IPS-NIHi11 (cell line): ENCODE measurements around the gene ABHD6.
"Not testable (repeated sequence)": the region's sequence is repeated elsewhere in the genome, so short reads cannot be mapped to it uniquely, and the experiment has no call there.

Experiments
- DNase-seq: peaks from one replicate; pipeline ENCODE4 v3.0.0; 2012; ENCODE audit warnings: mixed read lengths, low spot score

ABHD6 gene

DNA sequence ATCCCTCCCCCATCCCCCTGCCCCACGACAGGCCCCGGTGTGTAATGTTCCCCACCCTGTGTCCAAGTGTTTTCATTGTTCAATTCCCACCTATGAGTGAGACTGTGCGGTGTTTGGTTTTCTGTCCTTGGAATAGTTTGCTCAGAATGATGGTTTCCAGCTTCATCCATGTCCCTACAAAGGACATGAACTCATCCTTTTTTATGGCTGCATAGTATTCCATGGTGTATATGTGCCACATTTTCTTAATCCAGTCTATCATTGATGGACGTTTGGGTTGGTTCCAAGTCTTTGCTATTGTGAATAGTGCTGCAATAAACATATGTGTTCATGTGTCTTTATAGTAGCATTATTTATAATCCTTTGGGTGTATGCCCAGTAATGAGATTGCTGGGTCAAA, 5.3 kb downstream of the ABHD6 start:
- DNase-seq, result not testable (repeated sequence)

DNA sequence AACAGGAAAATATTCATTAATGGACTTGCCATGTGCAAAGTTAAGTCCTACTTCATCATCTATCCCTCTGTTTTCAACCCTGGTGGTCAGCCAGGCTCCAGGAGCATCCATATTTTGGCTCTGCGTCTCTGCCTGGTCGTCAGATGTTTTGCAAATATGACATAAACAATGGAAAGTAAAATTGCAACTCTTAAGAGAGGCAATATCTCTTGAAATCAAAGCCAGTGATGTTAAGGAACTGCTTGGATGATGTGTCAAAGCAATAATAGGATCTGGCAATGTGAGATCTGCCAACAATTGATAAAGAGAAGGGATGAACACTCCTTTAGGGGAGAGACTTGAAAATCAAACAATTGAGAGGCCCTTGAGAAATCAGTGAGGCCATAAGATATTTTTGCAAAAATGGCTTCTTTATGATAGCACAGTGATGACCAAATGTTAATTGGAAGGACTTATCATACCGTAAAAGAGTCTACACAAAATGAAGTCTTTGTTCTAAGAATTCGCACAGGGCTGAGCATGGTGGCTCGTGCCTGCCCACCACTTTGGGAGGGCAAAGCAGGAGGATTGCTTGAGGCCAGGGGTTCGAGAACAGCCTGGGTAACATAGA, 6.5 kb downstream of the ABHD6 start:
- no peak for DNase-seq

DNA sequence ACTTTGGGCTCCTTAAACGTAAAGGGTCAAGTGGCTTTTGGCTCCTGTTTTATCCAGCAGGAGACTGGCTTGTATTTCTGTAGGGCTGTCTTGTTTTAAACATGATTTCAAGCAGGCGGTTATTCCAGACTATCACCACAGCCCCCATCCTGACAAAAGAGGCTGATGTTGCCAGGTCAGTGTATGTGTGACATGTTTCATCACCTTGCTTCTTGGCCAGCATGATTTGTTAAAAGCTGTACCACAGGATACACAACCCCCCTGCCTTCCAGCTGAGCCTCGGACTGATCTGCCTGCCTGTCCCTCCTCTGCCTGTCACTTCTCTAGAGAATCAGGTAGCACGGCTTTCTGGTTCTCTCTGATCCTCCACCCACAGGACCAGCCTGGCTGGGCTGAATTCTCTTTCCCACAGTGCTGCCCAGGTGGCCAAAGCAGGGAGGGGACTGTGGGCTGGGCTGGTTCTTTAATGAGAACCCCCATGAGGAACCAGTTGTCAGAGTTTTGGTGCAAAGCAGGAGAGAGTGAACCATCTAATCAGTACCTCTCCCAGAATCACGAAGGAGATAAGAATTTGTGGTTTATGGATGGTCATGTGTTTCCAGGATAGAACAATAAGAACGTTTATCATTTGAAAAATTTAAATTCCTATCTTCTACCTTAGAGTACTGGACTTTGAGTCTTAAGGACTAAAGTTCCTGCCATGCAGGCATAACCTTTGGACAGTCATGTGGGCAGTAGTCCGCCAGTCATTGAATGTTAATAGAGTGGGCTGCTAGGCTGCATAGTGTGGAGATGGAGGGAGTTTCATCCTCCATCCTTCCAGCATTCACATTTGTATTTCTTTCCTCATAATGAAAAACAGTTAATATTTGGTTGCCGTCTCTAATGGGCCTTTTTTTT, 8.8 kb downstream of the ABHD6 start:
- no peak for DNase-seq

DNA sequence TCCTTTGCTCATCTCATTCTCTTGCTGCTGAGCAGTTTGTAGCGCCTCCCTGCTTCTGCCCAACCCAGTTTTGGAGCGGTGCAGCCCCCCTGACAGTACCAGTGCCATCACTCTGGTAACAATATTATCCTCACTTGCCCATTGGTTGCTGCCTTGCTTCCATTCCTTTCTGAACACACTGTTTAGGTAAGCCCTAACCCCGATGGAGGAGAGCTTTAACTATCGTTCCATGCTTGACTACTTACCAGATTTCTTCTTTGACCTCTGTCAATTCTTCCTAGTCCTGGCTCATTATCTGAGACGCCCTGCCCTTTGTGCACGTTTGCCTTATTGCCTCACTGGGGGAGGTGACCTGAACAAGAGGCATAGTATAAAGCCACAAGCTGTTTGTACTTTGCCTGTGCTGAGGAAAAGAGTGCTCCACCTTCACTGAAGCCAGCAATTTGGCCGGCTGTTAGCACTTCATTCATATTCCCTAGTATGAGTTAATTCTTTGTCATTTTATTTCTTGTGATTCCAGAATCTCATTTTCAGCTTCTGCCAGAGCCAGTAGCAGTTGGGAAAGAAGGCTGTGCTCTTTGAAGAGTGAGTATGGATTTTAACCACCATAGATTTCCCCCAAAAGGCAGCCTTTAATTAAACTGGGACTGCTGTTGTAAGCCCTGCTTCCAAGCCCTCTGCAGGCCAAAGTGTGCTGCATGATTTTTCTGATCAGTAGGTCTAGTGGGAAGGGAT, 11.9 kb downstream of the ABHD6 start:
- no peak for DNase-seq

DNA sequence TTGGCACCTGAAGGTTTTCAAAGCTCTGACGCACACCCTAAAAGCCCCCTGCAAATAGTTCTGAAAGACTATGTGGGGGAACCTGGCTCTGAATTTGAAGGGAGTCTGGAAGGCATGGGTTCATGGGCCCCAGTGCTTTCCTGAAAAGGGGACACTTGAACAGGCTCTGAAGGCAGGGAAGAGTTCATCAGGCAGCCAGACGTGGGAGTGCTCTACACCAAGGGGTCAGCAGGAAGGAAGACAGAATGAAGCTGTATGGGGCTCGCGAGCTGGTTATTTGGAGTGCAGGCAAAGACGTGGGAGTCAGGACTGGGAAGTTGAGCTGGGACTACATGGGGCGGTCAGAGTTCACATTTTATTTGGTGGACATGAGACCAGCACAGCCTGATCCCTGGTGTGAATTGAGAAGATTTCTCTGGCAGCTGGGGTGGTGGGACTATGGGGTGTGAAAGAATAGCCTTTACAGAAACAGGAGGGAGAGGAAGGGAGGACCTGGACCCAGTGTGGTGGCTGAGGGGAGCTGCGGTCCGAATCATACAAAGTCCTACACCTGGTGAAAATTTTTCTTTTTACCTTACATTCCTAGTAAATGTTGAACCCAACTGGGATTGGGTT, 12.6 kb downstream of the ABHD6 start:
- no peak for DNase-seq

DNA sequence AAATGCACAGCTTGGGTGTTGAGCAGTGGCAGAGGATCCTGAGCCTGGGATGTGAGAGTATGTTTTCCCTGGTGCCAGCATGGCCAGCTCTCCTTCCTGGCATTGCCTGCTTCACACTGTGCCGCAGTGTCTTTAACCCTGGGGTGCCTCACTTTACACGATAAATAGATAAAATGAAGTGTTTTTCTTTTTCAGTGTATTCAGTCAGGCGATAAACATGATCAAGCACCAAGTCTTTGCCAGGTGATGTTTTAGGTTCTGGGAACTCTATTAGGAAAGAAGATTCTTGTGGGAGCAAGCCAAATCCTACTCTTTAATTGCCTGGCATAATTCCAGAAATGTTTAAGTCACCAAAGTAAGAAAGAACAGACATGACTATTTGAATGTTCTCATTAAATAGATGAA, 14.0 kb downstream of the ABHD6 start:
- DNase-seq, result no peak

DNA sequence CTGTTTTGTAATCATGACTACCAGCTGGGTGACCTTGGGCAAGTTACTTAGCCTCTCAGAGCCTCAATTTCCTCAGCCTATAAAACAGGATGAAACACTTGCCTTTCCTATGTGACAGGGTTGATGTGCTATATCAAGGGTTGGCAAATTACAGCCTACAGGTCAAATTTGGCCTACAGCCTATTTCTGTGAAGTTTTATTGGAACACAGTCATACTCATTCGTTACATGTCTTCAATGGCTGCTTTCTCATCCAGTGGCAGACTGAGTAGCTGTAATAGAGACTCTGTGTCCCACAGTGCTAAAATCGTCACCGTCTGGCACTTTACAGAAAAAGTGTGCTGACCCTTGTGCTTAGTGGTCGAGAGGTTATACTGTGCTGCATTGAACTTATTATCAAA, 16.6 kb downstream of the ABHD6 start:
- no peak for DNase-seq

DNA sequence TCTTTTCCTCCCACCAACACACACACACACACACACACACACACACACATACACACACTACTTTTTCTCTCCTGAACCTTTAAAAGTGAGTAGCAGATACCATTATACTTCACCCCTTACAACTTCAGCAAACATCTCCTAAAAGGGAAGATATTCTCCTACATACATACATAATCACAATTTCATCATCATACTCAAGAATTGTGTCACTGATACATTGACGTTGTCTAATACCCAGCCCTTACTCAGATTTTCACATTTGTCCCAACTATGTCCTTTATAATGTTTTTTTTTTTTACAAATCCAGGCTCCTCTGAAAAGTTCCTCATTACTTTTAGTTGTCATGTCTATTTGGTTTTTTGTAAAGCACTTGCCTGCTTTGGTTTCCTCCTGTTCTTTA, 18.5 kb downstream of the ABHD6 start:
- no peak for DNase-seq

DNA sequence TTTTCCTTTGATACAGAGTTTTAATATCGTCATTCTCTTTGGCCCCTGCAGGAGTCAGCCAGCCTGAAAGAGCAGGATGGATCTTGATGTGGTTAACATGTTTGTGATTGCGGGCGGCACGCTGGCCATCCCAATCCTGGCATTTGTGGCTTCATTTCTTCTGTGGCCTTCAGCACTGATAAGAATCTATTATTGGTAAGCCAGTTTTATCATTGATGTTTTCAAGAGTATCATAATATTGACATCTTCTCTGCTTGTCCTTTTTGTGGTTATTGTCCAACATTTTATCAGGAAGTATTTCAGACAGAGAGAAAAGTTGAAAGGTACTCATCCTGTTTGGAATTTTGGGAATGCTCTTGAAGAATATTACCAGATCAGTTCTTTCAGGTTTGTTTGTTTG, 18.9 kb downstream of the ABHD6 start:
- no peak for DNase-seq

DNA sequence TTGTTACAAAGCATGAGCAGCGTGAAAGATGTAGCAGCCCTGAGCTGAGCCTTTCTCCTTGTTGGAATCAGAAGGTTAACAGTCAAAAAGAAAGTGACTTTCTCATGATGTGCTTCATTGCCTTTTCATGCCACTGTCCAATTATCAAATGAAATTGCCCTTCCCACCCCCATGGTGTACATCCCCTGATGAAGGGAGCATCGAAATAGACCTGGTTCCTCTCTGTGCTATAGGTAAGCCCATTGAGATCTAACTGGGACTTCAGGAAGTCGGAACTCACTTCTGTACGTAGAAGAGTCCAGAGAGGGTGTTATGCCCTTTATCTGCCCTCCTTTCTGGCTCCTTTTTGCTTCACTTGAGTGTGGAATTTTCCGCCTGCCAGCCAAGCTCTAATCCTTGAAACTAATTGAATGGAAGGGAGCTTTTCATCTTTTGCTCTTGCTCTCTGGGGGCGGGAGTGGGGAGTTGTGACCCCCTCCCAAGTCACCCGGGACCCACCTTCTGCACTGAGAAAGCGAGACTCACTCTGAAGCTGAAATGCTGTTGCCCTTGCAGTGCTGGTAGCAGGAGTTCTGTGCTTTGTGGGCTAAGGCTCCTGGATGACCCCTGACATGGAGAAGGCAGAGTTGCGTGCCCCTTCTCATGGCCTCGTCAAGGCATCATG, 20.9 kb downstream of the ABHD6 start:
- no peak for DNase-seq

DNA sequence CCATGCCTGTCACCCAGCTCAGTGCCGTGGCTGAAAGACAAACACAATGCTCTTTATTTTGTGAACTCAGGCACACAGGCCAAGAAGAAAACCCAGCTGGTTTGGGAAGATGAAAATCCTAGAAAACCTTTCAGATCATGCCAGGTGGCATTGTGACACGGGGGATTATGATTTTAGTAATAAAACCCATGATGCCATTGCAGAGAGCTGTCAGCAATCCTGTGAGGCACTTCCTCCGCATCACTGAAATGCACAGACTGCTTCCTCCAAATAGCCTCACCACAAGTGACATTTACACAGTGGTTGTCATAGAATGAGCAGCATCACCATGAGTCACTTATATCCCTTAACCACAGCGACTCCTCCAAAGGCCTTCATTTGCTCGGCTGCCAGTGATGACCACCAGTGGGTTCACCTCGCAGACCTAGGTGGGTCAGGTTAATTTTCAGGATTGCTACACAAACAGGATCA, 22.7 kb downstream of the ABHD6 start:
- DNase-seq, result no peak

DNA sequence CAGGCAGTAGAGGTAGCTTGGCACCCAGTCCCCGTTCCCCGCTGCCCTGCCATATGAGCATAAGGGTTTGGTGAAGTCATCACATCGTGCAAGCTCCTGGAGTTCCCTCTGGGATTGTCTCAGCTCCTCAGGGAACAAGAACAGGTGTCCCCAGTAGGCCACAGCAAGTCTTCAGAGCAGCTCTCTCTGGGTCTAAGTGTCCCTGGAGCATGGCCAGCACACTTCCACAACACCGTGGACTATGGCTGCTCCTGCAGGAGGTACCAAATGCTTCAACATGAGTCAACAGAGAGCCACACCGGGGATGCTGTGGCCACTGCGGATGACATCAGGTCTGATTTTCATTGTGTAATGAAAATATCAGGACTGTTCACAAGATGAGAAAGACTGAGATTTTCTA, 23.1 kb downstream of the ABHD6 start:
- no peak for DNase-seq

DNA sequence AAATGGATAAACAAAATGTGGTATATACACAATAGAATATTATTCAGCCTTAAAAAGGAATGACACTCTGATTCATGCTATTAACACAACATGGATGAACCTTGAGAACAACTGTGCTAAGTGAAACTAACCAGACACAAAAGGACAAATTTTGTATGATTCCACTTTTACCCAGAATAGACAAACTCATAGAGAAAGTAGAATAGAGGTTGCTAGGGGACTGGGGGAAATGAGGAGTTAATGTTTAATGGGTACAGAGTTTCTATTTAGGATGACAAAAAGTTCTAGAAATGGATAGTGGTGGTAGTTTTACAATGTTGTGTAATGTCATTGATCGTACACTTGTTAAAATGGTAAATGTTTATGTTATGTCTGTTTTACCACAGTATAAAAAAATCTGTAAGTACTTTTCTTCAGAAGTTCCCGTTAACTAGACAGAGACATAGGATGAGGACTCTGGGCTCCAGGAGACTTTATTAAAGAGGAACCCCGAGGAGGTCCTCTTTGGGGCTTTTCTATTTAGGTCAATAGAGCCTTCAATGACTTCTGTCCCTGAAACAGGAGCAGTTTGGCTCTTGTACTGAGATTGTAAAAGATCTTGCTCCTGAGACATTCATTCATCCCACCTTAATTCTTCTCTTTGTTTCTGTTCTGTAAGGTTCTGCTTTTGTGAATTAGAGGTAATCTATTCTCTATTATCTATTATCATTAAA, 24.5 kb downstream of the ABHD6 start:
- no peak for DNase-seq

DNA sequence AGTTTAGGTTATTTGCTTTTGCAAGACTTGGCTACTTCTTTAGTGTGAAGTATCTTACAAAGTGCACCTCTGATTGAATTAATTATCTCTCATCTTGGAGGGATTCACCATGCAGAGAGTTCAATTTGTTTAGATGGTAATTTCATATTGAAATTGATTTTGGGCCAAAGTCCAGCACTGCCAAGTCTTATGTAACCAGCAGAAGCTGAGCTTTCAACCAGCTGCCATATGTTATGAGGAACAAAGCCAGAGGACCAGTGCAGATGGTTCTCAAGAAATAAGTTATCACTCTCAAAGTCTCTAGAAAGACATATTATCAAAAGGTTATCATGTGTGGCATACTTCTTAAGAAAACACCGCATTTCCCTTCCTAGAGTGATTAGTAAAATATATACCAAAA, 29.0 kb downstream of the ABHD6 start:
- DNase-seq, result no peak

DNA sequence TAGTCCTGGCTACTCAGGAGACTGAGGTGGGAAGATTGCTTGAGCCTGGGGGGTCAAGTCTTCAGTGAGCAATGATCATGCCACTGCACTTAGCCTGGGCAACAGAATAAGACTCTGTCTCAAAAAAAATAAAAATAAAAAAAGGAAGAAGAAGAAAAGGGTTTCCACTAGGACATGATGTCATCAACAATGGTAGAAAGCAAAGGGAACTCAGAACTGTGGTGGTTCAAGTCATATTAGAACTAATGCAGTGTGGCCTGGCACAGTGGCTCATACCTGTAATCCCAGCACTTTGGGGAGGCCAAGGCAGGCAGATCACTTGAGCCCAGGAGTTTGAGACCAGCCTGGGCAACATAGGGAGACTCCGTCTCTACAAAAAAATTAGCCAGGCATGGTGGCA, 30.0 kb downstream of the ABHD6 start:
- DNase-seq, result not testable (repeated sequence)

DNA sequence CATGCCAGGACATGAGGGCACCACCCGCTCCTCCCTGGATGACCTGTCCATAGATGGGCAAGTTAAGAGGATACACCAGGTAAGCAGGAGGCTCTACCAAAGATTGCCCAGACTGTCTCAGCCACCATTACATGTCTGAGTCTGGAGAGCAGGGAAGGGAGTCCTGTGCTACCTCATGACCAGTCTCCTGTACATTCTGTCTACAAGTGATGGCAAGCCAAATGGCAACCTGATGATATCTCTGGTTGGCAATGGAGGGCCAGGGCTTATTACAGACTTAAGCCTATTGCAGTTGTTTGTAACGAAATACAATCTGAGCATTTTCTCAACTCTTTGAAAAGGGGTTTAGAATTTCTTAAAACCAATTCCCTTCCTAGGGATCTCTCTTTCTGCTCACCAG, 31.8 kb downstream of the ABHD6 start:
- no peak for DNase-seq

DNA sequence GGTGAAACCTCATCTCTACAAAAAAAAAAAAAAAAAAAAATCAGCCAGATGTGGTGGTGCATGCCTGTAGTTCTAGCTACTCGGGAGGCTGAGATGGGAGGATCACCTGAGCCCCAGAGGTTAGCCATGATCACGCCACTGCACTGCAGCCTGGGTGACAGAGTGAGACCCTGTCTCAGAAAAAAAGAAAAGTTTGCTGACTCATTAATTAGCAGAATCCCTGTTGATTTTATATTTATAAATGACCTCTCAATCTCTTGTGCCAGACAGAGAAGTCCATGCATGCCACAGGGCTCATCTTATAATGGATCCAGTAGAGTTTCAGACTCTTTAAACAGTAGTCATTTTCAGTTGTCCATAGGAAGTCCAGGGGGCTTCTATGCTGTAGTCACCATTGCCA, 32.9 kb downstream of the ABHD6 start:
- no peak for DNase-seq

DNA sequence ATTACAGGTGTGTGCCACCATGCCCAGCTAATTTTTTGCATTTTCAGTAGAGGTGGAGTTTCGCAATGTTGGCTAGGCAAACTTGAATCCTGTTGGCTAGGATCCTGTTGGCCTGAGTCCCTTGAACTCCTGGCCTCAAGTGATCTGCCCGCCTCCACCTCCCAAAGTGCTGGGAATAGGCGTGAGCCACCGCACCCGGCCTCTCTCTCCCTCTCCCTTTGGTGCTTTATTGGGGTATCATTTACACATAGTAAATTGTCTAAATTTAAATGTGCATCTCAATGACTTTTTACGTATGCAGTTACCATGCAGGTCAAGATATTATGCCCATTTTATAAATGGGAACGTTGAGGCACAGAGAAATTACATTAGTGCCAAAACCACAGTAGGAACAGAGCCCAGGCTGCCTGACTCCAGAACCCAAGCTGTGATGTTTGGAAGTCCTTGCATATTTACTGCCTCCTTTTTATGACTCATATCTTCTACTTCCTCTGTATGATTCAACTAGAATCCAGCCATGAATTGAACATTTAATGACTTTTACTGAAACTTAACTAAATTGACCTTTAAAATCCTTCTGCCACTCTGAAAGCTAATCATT, 34.4 kb downstream of the ABHD6 start:
- no peak for DNase-seq

DNA sequence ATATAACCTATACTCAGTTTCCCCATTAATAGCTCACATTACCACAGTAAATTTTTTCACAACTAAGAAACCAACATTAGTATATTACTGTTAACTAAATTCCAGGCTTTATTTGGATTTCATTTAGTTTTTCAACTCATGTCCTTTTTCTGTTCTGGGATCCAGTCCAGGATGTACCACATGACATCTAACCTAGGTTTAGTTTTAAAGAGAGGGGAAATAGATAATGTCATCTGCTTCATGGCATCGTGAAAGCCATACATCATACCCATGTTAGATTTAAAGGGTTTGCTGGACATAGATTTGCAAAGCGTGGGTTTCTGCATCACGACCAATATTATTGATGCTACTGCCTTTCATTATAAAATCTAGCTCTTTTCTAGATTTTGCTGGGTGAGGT, 35.3 kb downstream of the ABHD6 start:
- DNase-seq, result no peak

DNA sequence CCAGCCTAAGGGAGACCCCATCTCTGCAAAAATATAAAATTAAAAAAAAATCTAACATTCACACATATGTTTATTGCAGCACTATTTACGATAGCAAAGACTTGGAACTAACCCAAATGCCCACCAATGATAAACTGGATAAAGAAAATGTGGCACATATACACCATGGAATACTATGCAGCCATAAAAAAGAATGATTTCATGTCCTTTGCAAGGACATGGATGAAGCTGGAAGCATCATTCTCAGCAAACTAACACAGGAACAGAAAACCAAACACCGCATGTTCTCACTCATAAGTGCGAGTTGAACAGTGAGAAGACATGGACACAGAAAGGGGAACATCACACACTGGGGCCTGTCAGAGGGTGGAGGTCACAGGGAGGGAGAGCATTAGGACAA, 35.8 kb downstream of the ABHD6 start:
- DNase-seq, result not testable (repeated sequence)
